Hepatocyte (in vitro differentiated cells): ENCODE results near the gene DDX17. TPM values are rescaled to one million over a fixed set of nuclear protein-coding genes. Genes with fewer than 3 reads are reported as not detected.
"Not testable (repeated sequence)": the region's sequence is repeated elsewhere in the genome, so short reads cannot be mapped to it uniquely, and the experiment has no call there.

Experiments
- DNase-seq: peaks from one replicate; pipeline ENCODE4 v3.0.0-alpha.2; 2016; ENCODE audit warnings: low spot score
- H2AFZ ChIP-seq: fragments of 200-600 bp; sonication (generic); 2 replicates; pipeline ENCODE4 v1.6.0; 2016; ENCODE audit warnings: antibody characterized with exemption, mild to moderate bottlenecking
- H3K27ac ChIP-seq: fragments of 200-600 bp; sonication (generic); 2 replicates; pipeline ENCODE4 v1.5.1; 2016; ENCODE audit warnings: mild to moderate bottlenecking
- H3K27me3 ChIP-seq: fragments of 200-600 bp; sonication (generic); 2 replicates; pipeline ENCODE4 v1.6.1; 2016
- H3K36me3 ChIP-seq: fragments of 200-600 bp; sonication (generic); replicated peaks from 2 replicates; pipeline ENCODE4 v1.5.1; 2016; ENCODE audit warnings: low read depth; ENCODE audit not compliant: insufficient read depth
- H3K4me1 ChIP-seq: fragments of 200-600 bp; sonication (generic); 2 replicates; pipeline ENCODE4 v1.5.1; 2016; ENCODE audit warnings: mild to moderate bottlenecking, moderate library complexity; ENCODE audit not compliant: insufficient read depth
- H3K4me2 ChIP-seq: fragments of 200-600 bp; sonication (generic); 2 replicates; pipeline ENCODE4 v1.6.0; 2016
- H3K4me3 ChIP-seq: fragments of 200-600 bp; sonication (generic); 2 replicates; pipeline ENCODE4 v1.5.1; 2016; ENCODE audit warnings: mild to moderate bottlenecking
- H3K79me2 ChIP-seq: fragments of 200-600 bp; sonication (generic); 2 replicates; pipeline ENCODE4 v1.6.0; 2017; ENCODE audit warnings: mild to moderate bottlenecking
- H3K9me2 ChIP-seq: fragments of 200-600 bp; sonication (generic); replicated peaks from 2 replicates; pipeline ENCODE4 v1.6.0; 2017; ENCODE audit warnings: mild to moderate bottlenecking; ENCODE audit not compliant: insufficient read depth
- H3K9me3 ChIP-seq: fragments of 200-600 bp; sonication (generic); 2 replicates; pipeline ENCODE4 v1.5.1; 2016; ENCODE audit warnings: low read depth, mild to moderate bottlenecking
- H4K20me1 ChIP-seq: fragments of 200-600 bp; sonication (generic); 2 replicates; pipeline ENCODE4 v1.6.0; 2016; ENCODE audit warnings: mild to moderate bottlenecking; ENCODE audit not compliant: insufficient read depth, poor library complexity, severe bottlenecking
- CTCF ChIP-seq: fragments of 200-600 bp; sonication (generic); IDR thresholded peaks from 2 replicates; pipeline ENCODE4 v1.5.1; 2016; ENCODE audit warnings: antibody characterized with exemption, mild to moderate bottlenecking; ENCODE audit not compliant: poor library complexity
- EZH2 ChIP-seq: fragments of 200-600 bp; sonication (generic); IDR thresholded peaks from 2 replicates; pipeline ENCODE4 v1.6.1; 2016; ENCODE audit warnings: antibody characterized with exemption, mild to moderate bottlenecking, borderline replicate concordance
- EZH2phosphoT487 ChIP-seq: fragments of 200-600 bp; sonication (generic); IDR thresholded peaks from one replicate; pipeline ENCODE4 v1.6.1; 2018; ENCODE audit warnings: antibody characterized with exemption, mild to moderate bottlenecking, low read depth, moderate library complexity; ENCODE audit not compliant: unreplicated experiment, severe bottlenecking
- WGBS: methylation state at CpG from one replicate; pipeline ENCODE4 v1.1.6; 2016; ENCODE audit warnings: low lambda C conversion rate; ENCODE audit errors: missing lambda C conversion rate; 5-methylcytosine and 5-hydroxymethylcytosine counted together
- polyA plus RNA-seq: library from polyadenylated mRNA; unstranded; fragments of >200 nt; fragmentation: Nextera tagmentation; extraction: Ambion mirVana; gene quantifications from 2 replicates; pipeline ENCODE4 v1.2.1, GENCODE V29; 2016
- total RNA-seq: library from RNA; depleted of rRNA; stranded (reverse); fragments of >200 nt; gene quantifications from 2 replicates; pipeline ENCODE4 v1.2.3, GENCODE V29; 2014

The DDX17 gene
- total and polyA plus RNA-seq, 2 experiments from 2014 or later = 42.3 to 432 TPM

- H2AFZ ChIP-seq = no peak overlapping the region
- no peak for DNase-seq
- no peaks in the 10 kb centered on the region for H3K27me3 ChIP-seq
- no peaks in the 10 kb centered on the region for H3K36me3 ChIP-seq
- TF ChIP-seq CTCF = no peak
- no peak for TF ChIP-seq EZH2phosphoT487
- TF ChIP-seq EZH2 = no peak
- no peak overlapping the region for H3K4me2 ChIP-seq
- H3K4me3 ChIP-seq = no peak overlapping the region
- H3K4me1 ChIP-seq = peaks cover 9% of the 10 kb centered on the region
- 62% methylated on average over 10 of the region's 10 CpGs for WGBS
- no peaks in the 10 kb centered on the region for H3K9me2 ChIP-seq
- no peaks in the 10 kb centered on the region for H3K9me3 ChIP-seq
- no peak overlapping the region for H3K27ac ChIP-seq
- H4K20me1 ChIP-seq = no peaks in the 10 kb centered on the region
- H3K79me2 ChIP-seq = peaks cover 5% of the 10 kb centered on the region
These were observed 32.0 kb downstream of the DDX17 start for GRCh38 chr22:38474003-38474607.

- H3K4me2 ChIP-seq = no peak overlapping the region
- 84% methylated on average over 11 of the region's 11 CpGs for WGBS
- TF ChIP-seq EZH2phosphoT487 (no peak), EZH2 (no peak), CTCF (no peak)
- H3K9me3 ChIP-seq = no peaks in the 10 kb centered on the region
- no peaks in the 10 kb centered on the region for H4K20me1 ChIP-seq
- DNase-seq = no peak
- no peak overlapping the region for H3K4me3 ChIP-seq
- H3K4me1 ChIP-seq = peaks cover 11% of the 10 kb centered on the region
- H3K79me2 ChIP-seq = peaks cover 11% of the 10 kb centered on the region
- H3K27ac ChIP-seq = no peak overlapping the region
- no peaks in the 10 kb centered on the region for H3K9me2 ChIP-seq
- H2AFZ ChIP-seq = no peak overlapping the region
- H3K27me3 ChIP-seq = no peaks in the 10 kb centered on the region
- H3K36me3 ChIP-seq = no peaks in the 10 kb centered on the region
These were observed 34.9 kb downstream of the DDX17 start for GRCh38 chr22:38471237-38471636.

GRCh38 chr22:38470179-38470578 is 35.9 kb downstream of the DDX17 start:
- WGBS = 97% methylated on average over 10 of the region's 10 CpGs
- not testable (repeated sequence) for H2AFZ ChIP-seq, H3K9me2 ChIP-seq, H3K4me3 ChIP-seq, H3K4me2 ChIP-seq, DNase-seq, H3K27me3 ChIP-seq, H3K9me3 ChIP-seq, H3K27ac ChIP-seq, H3K36me3 ChIP-seq, H4K20me1 ChIP-seq
- Histone ChIP-seq H3K4me1 (peaks cover 11% of the 10 kb centered on the region), H3K79me2 (peaks cover 11% of the 10 kb centered on the region)

- no peak overlapping the region for H3K4me3 ChIP-seq
- H3K4me2 ChIP-seq = peak overlapping the region; percentile 99
These were observed 36.8 kb downstream of the DDX17 start for GRCh38 chr22:38469306-38469781.

More at GRCh38 chr22:38469306-38469781, 36.8 kb downstream of the DDX17 start:
- Histone ChIP-seq H3K27me3 (no peaks in the 10 kb centered on the region), H3K9me3 (no peaks in the 10 kb centered on the region), H3K4me1 (peaks cover 11% of the 10 kb centered on the region), H3K27ac (no peak overlapping the region), H3K79me2 (peaks cover 11% of the 10 kb centered on the region), H3K36me3 (no peaks in the 10 kb centered on the region), H4K20me1 (no peaks in the 10 kb centered on the region), H2AFZ (no peak overlapping the region), H3K9me2 (no peaks in the 10 kb centered on the region)
- TF ChIP-seq EZH2 (no peak), EZH2phosphoT487 (no peak), CTCF (no peak)
- WGBS = 91% methylated on average over 6 of the region's 6 CpGs
- peak; percentile 3 for DNase-seq
